VCaP (cell line): Measurements from ENCODE around the gene NRXN3.

Source experiments
- H3K27ac ChIP-seq: fragments of 450-650 bp; 2 replicates; pipeline ENCODE4 v1.5.1; 2017
- CTCF ChIP-seq: fragments of 450-650 bp; conservative IDR thresholded peaks from 2 replicates; pipeline ENCODE4 v1.5.1; 2017; ENCODE audit warnings: mild to moderate bottlenecking, moderate library complexity

The NRXN3 gene

GRCh38 chr14:78835909-78836308 lies 665.7 kb downstream of the NRXN3 start:
- no peak for TF ChIP-seq CTCF
- no peak overlapping the region for H3K27ac ChIP-seq

- TF ChIP-seq CTCF = peak; percentile 82
Measured at GRCh38 chr14:78836777-78837176, 666.6 kb downstream of the NRXN3 start.

GRCh38 chr14:78838959-78839358 lies 668.8 kb downstream of the NRXN3 start:
- no peak overlapping the region for H3K27ac ChIP-seq
- no peak for TF ChIP-seq CTCF

More at GRCh38 chr14:78836777-78837176, 666.6 kb downstream of the NRXN3 start:
- no peak overlapping the region for H3K27ac ChIP-seq

GRCh38 chr14:78840898-78841297 lies 670.7 kb downstream of the NRXN3 start:
- no peak for TF ChIP-seq CTCF
- no peak overlapping the region for H3K27ac ChIP-seq

- no peak for TF ChIP-seq CTCF
- no peak overlapping the region for H3K27ac ChIP-seq
Measured at GRCh38 chr14:78847801-78848200, 677.6 kb downstream of the NRXN3 start.

GRCh38 chr14:78848234-78848820 lies 678.2 kb downstream of the NRXN3 start:
- H3K27ac ChIP-seq = no peak overlapping the region

GRCh38 chr14:78849952-78850351 lies 679.8 kb downstream of the NRXN3 start:
- no peak for TF ChIP-seq CTCF
- peak overlapping the region; percentile 71 for H3K27ac ChIP-seq

More at GRCh38 chr14:78848234-78848820, 678.2 kb downstream of the NRXN3 start:
- TF ChIP-seq CTCF = peak; percentile 93
